Fibroblast of peridontal ligament (primary cell): ENCODE data around the gene CCDC39.
A peak's percentile ranks its signal among the peaks of the same experiment; 100 is the strongest.

Experiments used
- DNase-seq: peaks from one replicate; pipeline ENCODE4 v3.0.0-alpha.2; 2010; ENCODE audit errors: extremely low read depth

CCDC39 gene

GRCh38 chr3:180679178-180680096, at the start of gene CCDC39:
CCDC39 (minus strand) TSS chr3:180679489; CDS start chr3:180679380, 109 bp downstream.
- peak; percentile 53 for DNase-seq

DNA sequence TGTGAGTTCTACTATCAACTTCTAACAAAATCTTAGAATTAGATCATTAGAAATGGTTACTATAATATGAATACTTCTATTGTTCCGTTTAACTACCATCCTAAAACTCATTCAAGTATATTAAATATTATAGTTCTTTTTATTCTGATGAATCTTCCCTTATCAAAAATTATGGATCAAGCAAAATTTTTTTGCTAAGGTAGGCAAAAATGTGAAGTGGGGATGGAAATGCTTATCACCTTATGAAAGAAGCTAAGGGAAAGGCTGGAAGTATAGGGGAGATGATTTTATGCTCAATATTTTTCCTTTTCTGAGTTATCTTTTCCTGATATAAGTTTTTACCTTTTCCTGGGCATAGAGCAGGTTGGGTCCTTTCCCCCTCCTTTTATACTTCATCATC, 40.7 kb upstream of the CCDC39 start:
- DNase-seq: no peak

DNA sequence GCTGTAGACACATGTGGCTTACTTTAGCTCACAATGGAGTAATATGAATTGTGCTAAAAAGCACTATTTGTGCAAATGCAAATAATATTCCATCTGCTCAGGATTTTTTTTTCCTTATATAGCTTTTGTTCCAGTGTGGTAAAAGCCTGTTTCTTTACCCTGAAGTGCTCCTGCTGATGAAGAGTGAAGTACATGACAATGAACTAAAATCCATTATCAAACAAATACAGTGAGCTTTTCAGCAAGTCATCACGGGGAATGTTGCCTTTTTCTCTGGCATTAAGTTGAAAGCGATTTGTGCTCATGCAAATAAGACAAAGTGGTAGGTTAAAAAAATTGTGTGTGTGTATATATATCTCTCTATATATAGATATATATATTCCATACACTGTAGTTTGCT, 28.6 kb upstream of the CCDC39 start:
- no peak for DNase-seq

DNA sequence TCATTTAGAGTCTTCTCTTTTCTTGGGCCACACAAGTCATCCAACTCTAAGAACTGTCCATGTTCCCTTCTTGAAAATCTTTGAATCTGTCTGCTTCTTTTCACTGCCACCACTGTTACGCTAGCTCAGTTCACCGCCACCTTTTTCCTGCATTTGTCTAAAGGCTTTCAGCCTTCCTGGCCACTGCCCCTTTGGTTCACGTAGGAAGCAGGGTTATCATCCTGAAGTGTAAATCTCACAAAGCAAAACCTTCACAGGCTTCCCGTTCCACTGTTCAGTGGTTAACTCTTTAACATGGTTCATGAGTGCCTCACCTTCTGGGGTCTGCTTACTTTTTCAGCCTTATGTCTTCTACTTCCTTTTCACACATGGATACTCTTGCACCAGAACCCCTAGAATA, 26.3 kb upstream of the CCDC39 start:
- no peak for DNase-seq

GRCh38 chr3:180704532-180704931, 25.2 kb upstream of the CCDC39 start:
- DNase-seq: no peak

DNA sequence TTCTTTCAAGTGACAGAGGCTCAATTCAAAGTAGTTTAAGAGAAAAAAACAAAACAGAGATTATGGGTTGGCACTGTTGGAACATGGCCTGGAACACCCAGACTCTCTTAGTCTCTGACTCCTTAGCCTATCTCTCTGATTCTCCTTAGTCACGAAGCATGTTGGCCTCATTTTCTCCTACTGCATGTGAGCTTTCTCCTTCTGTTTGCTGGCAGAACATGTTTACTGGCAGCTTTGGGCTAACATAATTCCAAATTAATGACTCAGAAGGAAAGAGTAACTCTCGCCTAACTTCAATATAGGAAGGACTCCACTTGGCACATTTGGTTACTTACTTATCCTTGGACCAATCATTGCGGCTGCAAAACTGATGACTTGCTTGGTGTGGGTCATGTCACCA, 21.7 kb upstream of the CCDC39 start:
- no peak for DNase-seq

- no peak for DNase-seq
These were observed 19.5 kb upstream of the CCDC39 start for GRCh38 chr3:180698760-180699270.

GRCh38 chr3:180694321-180694720, 15.0 kb upstream of the CCDC39 start:
- no peak for DNase-seq

DNA sequence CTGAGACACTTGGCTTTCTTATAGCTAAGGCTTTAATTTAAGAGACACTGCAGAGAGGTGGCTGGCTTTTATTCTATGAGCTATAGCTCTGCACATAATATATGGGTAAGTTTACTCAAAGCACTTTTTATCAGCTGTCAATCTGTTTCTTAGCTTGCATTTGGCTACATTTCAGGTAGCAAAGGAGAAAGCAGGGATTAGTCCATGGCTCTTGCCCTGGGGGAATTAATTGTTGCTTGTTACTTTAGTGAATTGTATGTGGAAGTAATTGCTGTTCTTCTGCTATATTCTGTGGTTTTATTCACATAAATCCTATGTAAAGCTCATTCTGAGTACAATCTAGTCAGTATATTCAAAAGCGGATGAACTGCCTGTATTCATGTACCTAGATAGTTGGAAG, 14.4 kb upstream of the CCDC39 start:
- DNase-seq: no peak

DNA sequence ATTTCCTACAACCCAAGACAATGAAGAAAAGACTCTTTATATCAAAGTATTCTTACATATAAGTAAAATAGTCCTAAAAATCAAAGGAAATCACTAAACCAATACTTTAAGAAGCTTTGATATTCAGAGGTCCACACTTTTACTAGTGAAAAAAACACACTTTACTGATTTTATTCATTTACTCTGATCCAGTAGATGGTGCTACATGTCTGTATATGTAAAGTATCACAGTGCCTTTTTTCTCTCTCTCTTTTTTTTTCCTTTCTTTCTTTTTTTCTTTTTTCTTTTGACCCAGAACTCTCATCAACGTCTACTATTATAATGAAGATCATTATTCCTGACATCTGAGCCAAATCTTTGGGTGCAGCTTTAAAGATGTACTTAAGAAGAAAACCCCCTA, 10.8 kb upstream of the CCDC39 start:
- DNase-seq: peak; percentile 2

GRCh38 chr3:180684807-180685206, 5.5 kb upstream of the CCDC39 start:
- no peak for DNase-seq

GRCh38 chr3:180683816-180684215, 4.5 kb upstream of the CCDC39 start:
- DNase-seq: no peak

- peak; percentile 32 for DNase-seq
These were observed 775 bp upstream of the CCDC39 start for GRCh38 chr3:180680097-180680430.

DNA sequence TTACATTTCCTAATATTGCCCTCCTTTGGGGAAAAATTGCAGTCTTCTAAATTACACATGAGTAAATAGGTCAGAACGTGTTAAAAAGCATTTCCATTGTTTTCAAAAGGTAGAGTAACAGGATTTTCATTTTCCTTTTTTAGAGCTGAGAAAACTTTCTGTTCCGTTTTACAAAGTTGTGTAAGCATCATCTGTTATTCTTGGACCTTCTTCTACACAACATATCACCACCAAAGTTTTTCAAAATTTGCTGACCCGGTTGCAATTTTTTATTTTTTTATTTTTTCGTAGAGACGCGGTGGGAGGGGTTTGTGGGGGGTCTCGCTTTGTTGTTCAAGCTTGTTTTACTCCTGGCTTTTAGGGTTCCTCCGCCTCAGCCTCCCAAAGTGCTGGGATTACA, 1.1 kb downstream of the CCDC39 start:
- no peak for DNase-seq

- DNase-seq: no peak
These were observed 17.8 kb downstream of the CCDC39 start for GRCh38 chr3:180661444-180661843.

DNA sequence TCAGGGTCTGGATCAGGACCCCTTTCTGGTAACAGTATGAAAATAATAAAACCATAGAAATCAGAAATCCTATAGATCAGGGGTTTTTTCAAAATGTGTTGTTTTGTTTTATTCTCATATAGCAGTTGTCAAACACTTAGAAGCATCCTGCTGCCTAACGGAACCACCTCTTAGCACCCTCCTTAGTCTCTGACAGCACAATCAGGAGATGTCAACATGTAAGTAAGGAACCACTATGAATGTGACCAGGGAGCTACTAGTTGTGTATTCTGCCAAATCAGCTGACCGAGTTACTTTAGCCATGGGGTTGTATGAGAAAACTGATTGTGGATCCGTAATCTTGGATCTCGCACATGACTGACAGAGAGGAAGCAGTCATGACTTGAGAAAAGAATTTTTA, 22.2 kb downstream of the CCDC39 start:
- DNase-seq: no peak

DNA sequence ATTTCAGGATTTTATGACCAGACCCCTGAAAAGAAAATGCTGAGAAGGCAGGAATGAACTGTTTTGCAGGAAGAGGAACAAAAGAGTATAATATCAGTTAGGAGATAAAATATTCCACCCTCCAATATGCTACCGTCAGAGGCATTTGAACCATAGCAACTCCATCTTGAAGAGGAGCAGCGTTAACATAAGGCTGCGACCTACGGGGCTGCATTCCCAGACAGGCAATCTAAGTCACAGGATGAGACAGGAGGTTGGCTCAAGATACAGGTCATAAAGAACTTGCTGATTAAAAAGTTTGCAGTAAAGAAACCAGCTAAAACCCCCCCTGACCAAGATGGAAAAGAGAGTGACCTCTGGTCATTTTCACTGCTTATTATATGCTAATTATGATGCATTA, 22.9 kb downstream of the CCDC39 start:
- no peak for DNase-seq

- DNase-seq: no peak
These were observed 33.0 kb downstream of the CCDC39 start for GRCh38 chr3:180646187-180646790.

DNA sequence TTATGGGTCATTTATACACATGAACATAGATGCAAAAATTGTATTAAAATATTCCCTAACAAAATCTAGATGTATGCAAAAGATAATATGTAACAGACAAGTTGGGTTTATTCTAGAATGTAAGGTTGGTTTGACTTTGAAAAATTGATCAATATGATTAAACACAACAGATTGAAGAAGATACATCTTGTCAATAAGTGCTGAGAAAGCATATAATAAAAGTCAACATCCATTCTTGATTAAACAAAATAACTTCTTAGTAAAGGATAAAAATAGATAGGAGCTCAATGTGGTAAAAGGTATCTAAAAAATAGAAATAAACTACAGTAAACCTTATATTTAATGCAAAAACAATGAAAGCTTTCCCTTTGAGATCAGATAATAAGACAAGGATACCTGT, 38.3 kb downstream of the CCDC39 start:
- DNase-seq: no peak

- no peak for DNase-seq
These were observed 45.6 kb downstream of the CCDC39 start for GRCh38 chr3:180633722-180634121.

DNA sequence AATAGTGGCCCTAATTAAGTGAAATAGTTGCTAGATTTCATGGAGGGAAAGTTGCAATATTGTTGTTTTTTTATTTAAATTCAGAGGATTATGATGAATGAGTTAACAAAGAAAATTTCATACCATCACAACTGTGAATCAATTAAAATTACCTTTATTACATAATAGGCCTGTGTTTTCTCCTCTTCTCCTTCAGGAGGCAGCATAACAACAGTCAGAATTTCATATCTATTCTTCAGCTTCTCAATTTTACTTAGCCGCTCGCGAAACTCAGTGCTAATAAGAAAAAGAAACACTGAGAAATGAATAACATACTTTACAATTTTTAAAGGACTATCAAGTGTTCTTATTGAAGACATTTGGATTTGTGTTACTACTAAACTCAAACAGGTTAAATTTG, 48.0 kb downstream of the CCDC39 start:
- no peak for DNase-seq

GRCh38 chr3:180630371-180630770, 48.9 kb downstream of the CCDC39 start:
- DNase-seq: no peak

DNA sequence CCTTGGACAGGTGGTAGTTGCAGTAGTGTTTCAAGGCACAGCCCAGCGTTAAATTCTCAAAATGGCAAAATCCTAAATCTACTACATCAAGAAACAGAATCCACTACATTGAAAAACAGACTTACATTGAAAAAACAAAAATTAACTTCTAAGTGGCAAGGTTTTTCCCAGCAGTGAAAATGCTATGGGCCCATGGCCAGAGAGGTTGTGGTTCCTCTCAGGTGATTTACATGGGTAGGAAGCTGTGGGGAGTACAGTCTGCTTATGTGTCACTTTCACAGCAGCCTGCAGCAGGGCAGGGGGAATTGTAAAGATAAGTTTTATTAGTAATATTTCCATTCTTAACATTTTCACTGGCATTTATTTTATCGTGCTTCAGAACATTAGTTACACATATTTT, 52.4 kb downstream of the CCDC39 start:
- DNase-seq: no peak
